ENCODE data around the gene AUTS2.

Gene AUTS2

DNA sequence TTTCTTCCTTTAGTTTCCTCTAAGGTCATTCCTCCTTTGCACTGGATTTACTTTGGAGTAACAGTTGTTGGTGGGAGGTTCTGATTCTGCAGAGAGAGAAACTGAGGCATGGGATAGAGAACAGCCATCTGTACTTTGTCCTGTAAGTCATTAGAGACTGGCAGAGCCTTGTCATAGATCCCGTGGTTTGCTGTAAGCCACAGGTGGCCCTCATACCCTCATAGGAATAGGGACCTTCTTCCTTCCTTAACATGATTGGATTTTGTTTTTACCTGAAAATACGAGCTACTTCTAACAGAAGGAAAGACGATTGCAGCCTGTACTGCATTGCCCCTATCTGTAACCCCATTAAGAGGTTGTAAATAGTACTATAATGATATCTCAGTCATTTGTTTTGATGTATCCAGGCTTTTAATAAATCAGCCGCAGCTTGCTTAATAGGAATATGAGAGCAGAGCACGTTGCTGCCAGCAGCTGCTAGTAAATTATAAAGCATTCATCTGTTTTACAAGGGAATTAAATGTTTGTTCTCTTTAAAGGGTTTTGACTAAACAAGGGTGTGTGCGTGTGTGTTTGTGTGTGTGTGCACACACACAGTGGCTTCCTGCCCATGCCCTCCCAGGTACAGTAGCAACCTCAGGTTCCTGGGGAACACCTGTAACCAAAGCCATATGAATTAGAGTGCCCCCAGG is 249.8 kb downstream of the AUTS2 start:
- no peak for DNase-seq (ENCODE audit: low read depth in 2 of 2)

DNA sequence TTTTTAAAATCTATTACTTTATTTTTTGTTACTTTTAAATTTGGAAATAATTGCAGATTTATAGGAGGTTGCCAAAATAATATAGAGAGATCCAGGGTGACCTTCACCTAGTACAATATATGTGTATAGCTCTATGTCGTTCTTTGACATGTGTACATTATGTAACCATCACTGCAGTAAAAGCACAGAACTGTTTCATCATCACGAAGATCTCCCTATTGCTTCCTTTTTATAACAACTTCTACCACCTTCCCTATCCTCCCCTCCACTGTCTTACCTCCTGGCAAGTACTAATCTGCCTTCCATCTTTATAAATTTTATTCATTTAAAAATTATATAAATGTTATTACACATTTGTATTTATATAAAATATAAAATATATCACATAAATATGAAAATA is 251.0 kb downstream of the AUTS2 start:
- no peak for DNase-seq (ENCODE audit: low read depth in 2 of 2)

DNA sequence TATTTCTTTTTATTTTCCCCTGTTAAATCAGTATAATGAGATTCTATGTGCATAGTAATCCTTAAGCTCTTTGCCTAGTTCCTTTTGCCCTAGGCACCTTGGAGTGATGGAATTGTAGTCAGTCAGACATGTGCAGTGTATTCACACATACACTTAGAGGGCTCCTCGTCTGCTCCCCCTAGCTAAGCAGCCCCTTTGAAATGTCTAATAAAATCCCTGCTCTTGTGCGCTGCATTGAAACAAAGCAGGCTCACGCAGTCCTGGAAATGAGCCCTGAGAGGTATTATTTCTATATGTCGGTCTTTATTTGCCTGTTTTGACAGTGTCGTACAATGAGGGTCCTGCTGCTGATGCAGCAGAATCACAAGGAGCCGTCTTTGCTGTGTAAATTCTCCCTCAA is 258.7 kb downstream of the AUTS2 start:
- DNase-seq (ENCODE audit: low read depth in 2 of 2), result no peak

DNA sequence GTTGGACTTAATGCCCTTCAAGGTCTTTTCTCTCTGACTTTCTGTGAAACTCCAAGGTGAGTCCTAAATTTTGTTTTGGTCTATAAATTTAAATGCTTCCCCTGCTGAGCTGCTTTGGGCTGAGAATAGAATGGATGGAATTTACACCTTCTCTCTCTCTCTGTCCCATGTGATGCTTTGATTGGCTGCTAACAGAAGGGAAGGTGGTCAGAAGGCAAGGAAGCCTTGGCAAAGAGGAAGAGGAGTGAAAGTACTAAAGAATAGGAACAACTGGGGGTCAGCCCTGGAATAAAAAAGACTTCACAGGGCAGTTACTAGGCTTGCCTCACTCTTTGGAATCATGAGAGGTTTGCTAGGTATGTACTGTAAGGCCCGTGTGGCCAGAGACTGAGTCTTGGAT is 260.2 kb downstream of the AUTS2 start:
- no peak for DNase-seq (ENCODE audit: low read depth in 2 of 2)

GRCh38 chr7:69859342-69859741 is 261.1 kb downstream of the AUTS2 start:
- no peak for DNase-seq (ENCODE audit: low read depth in 2 of 2)

DNA sequence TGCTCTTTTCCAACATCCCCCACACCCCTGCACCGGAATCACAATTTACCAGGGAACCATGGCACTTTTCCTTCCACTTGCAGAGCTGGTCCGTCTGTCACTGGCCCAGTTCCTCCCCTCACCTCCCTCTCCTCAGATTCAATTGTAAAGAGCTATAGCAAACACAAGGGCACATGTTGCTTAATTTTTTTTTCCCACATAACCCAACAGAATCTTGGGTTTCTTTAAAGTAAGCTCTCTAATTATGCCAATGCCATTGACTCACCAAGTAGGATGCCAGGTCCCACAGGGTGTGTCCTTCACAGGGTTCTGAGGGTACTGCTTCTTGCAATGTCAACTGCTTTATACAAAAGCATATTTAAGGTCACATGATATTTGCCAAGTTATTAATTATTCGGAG is 262.2 kb downstream of the AUTS2 start:
- DNase-seq (ENCODE audit: low read depth in 2 of 2), result no peak

GRCh38 chr7:69860941-69861622 is 262.8 kb downstream of the AUTS2 start:
- DNase-seq (ENCODE audit: low read depth in 2 of 2), result no peak

GRCh38 chr7:69862413-69863064 is 264.3 kb downstream of the AUTS2 start:
- DNase-seq (ENCODE audit: low read depth in 2 of 2), result no peak

- DNase-seq (ENCODE audit: low read depth in 2 of 2), result no peak
Measured at GRCh38 chr7:69864274-69864673, 266.0 kb downstream of the AUTS2 start.

GRCh38 chr7:69864822-69865221 is 266.5 kb downstream of the AUTS2 start:
- DNase-seq (ENCODE audit: low read depth in 2 of 2), result no peak

- no peak for DNase-seq (ENCODE audit: low read depth in 2 of 2)
Measured at GRCh38 chr7:69868921-69869320, 270.6 kb downstream of the AUTS2 start.

- DNase-seq (ENCODE audit: low read depth in 2 of 2), result no peak
Measured at GRCh38 chr7:69871213-69871885, 273.1 kb downstream of the AUTS2 start.

GRCh38 chr7:69871886-69872569 is 273.8 kb downstream of the AUTS2 start:
- DNase-seq (ENCODE audit: low read depth in 2 of 2), result no peak

DNA sequence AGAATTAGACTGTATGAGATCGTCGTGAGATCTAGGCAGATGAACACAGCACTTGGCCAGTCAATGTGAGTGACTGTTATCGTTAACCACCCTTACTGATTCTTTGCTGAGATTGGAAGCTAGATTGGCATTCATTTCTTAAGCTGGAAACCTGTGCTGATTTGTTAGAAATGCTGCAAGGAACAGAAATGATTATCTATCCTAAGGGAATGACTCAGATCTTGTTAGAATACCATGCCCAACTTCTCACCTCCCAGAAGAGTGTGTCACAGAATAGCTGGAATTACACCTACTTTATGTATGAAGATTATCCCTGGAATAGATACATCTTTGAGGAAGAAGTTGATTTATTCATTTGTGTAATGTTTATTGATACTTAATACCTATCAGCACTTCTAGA is 275.2 kb downstream of the AUTS2 start:
- DNase-seq (ENCODE audit: low read depth in 2 of 2), result no peak

GRCh38 chr7:69878015-69878414 is 279.7 kb downstream of the AUTS2 start:
- no peak for DNase-seq (ENCODE audit: low read depth in 2 of 2)

- no peak for DNase-seq (ENCODE audit: low read depth in 2 of 2)
Measured at GRCh38 chr7:69878591-69878990, 280.3 kb downstream of the AUTS2 start.

DNA sequence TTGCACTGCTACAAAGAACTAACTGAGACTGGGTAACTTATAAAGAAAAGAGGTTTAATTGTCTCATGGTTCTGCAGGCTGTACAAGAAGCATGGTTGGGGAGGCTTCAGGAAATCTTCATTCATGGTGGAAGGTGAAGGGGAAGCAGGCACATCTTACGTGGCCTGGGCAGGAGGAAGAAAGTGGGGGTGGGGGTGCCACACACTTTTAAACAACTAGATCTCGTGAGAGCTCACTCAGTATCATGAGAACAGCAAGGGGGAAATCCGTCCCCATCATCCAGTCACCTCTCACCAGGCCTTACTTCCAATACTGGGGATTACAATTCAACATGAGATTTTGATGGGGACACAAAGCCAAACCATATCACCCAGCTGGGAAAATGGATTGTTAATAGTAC is 281.7 kb downstream of the AUTS2 start:
- no peak for DNase-seq (ENCODE audit: low read depth in 2 of 2)

- DNase-seq (ENCODE audit: low read depth in 2 of 2), result no peak
Measured at GRCh38 chr7:69880840-69881239, 282.6 kb downstream of the AUTS2 start.

DNA sequence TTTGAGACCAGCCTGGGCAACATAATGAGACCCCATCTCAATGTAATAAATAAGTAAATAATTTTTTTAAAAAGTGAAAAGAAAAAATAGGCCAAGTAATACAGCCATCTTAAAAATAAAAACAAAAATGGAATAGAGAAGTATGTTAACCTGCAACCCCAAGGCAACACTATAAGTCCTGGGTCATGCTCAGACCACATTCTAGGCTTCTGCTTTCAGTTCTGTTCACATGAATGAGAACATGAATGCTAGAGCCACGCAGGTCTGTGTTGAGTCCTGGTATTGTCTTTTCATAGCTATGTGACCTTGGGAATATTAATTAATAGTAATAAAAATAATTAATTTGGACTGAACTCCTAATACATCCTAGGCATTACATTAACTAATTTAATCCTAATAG is 284.0 kb downstream of the AUTS2 start:
- DNase-seq (ENCODE audit: low read depth in 2 of 2), result no peak

- DNase-seq (ENCODE audit: low read depth in 2 of 2), result no peak
Measured at GRCh38 chr7:69883399-69883891, 285.2 kb downstream of the AUTS2 start.

DNA sequence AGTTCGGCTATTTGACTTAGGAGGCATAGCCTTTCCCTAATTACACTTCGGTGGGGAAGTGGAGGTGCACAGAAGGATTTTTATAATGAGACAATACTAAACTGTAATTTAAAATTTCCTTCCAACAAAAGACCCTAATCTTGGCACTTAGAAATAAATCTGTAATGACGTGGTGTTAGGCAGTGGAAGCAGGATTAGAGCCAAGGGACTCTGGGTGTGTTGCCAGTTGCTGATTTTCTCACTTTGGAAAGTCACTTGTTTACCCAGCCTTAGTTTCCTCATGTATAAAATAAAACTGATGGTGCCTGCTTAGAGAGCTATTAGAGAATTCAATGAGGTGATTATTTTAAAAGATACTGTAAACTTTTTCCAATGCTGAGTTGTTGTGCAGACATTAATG is 287.2 kb downstream of the AUTS2 start:
- no peak for DNase-seq (ENCODE audit: low read depth in 2 of 2)

All from activated CD8-positive, alpha-beta memory T cell treated with anti-CD3 and anti-CD28 coated beads for 4 hours (primary cell).